Fibroblast of the conjunctiva (primary cell): Measurements from ENCODE around the gene CMC1.
A peak's percentile ranks its signal among the peaks of the same experiment; 100 is the strongest.
"Not testable (repeated sequence)": the region's sequence is repeated elsewhere in the genome, so short reads cannot be mapped to it uniquely, and the experiment has no call there.

Experiments used
- DNase-seq: peaks from one replicate; pipeline ENCODE4 v3.0.0-alpha.2; 2010; ENCODE audit warnings: low read depth

The CMC1 gene

GRCh38 chr3:28241221-28242160 lies at the start of gene CMC1:
Gene CMC1 (plus strand): TSS chr3:28241619. CDS start chr3:28241794, 175 bp downstream.
- peak; percentile 94 for DNase-seq

GRCh38 chr3:28198161-28198560 lies 43.3 kb upstream of the CMC1 start:
- DNase-seq, result no peak

GRCh38 chr3:28198974-28199373 lies 42.4 kb upstream of the CMC1 start:
- DNase-seq, result no peak

DNA sequence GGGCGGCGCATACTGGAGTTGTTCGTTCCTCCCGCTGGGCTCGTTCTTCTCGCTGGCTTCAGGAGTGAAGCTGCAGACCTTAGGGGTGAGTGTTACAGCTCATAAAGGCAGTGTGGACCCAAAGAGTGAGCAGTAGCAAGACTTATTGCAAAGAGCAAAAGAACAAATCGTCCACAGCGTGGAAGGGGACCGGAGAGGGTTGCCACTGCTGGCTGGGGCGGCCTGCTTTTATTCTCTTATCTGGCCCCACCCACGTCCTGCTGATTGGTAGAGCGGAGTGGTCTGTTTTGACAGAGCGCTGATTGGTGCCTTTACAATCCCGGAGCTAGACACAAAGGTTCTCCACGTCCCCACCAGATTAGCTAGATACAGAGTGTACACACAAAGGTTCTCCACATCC lies 41.8 kb upstream of the CMC1 start:
- not testable (repeated sequence) for DNase-seq

DNA sequence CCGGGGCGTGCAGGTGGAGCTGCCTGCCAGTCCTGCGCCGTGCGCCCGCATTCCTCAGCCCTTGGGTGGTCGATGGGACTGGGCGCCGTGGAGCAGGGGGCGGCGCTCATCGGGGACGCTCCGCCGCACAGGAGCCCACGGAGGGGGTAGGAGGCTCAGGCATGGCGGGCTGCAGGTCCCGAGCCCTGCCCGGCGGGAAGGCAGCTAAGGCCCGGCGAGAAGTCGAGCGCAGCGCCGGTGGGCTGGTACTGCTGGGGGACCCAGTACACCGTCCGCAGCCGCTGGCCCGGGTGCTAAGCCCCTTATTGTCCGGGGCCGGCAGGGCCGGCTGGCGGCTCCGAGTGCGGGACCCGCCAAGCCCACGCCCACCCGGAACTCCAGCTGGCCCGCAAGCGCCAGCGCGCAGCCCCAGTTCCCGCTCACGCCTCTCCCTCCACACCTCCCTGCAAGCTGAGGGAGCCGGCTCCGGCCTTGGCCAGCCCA lies 41.0 kb upstream of the CMC1 start:
- DNase-seq, result not testable (repeated sequence)

DNA sequence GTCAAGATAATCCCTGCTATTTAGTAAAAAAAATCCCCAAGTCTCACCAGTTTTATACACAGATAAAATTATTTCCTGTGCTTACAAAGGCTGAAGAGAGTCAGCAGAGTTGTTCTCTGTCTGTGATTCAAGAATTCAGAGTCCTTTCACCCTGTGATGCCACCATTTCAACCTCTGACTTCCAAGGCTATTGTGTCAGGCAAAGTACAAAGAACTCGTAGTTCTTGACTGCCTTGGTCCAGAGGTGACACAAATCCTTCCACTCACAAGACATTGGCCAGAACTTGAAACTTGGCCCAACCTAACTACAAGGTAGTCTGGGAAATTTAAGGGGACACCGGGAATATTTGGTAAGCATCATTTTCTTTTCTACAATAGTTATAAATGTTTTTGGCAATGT lies 34.9 kb upstream of the CMC1 start:
- DNase-seq, result no peak

DNA sequence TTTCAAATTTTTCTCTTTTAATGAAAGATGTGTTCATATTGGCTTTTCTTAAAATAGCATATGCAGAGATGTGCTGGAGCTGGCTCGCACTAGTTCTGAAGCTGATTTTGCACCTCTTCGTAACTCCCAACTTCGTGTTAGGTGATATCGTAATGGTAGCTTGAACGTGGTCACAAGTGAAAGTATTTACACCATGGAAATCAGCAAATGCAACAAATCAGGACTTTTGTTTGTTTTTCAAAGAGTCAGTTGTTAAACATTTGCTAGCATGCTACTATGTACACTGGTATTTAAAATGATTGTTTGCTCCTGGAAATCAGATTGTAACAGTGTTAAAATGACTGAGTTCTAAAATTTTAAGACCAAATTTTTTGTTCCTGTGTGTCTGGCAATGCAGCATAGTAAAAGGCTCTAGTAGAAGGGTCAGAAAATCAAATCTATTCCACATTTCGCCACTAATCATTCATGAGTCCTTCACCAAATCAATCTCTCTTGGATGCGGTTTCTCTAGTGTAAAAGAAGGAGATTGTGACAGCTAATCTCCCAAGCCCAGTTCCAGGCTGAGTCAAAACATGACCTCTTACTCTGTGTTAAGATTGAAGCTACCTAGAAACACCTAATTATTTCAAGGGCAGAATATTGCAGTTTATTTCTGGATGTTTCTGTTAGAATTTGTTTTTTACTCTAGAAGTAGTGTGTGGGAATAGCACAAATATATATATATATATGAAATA lies 34.3 kb upstream of the CMC1 start:
- no peak for DNase-seq

DNA sequence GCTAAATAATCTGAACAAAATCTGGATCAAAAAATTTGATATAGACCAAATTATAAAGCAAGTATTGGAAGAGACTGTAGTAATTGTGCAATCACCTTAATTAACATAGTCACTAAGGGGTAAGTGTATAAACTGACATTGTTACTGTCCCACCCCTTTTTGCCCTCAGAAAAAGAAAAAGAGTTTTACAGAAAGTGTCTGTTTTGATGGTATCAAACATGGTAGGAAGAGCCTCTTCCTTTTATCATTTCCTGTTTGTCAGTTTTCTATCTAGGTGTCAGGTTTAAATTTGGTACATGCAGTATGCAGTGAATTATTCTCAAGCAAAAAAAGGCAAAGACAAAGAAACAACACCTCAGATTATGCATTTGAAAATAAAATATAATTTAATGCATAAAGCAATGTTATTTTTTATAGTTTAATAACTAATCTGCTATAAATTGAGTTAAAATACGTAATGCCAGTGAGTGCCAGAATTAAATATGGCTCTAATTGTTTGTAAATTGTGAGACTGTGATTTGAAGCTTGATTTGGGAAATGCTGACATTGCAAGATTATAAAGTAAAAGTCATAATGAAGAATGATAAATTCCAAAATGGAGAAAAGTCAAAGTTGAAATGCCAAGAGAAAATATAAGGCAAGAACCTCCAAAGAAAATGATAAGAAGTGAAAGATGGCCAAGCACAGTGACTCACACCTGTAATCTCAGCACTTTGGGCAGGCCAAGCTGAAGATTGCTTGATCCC lies 30.3 kb upstream of the CMC1 start:
- no peak for DNase-seq

DNA sequence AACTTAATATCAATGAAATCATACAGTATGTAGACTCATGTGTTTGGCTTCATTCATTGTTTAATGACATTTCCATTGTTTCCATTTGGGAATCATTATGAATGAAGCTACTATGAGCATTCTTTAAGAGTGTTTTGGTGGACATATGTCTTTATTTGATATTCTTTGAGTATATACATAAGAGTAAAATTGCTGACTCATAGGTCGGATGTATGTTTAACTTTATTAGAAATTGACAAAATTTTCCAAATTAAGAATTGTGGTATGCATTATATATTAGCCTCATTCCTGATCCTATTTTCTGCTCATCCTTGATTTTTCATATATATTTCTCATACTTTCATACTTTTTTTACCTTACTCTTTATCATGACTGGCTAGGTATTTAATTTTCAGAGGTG lies 28.7 kb upstream of the CMC1 start:
- DNase-seq, result no peak

GRCh38 chr3:28215407-28215806 lies 26.0 kb upstream of the CMC1 start:
- no peak for DNase-seq

- DNase-seq, result no peak
These were observed 23.1 kb upstream of the CMC1 start for GRCh38 chr3:28218071-28218916.

- no peak for DNase-seq
These were observed 22.6 kb upstream of the CMC1 start for GRCh38 chr3:28218917-28219198.

DNA sequence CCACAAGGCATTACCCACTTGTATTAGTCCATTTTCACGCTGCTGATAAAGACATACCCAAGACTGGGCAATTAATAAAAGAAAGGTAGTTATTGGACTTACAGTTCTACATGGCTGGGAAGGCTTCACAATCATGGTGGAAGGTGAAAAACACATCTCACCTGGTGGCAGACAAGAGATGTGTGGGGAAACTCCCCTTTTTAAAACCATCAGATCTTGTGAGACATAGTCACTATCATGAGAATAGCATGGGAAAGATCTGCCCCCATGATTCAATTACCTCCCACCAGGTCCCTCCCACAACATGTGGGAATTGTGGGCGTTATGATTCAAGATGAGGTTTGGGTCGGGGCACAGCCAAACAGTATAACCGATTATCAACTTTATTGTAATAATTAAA lies 17.0 kb upstream of the CMC1 start:
- no peak for DNase-seq

GRCh38 chr3:28226020-28226419 lies 15.4 kb upstream of the CMC1 start:
- no peak for DNase-seq

DNA sequence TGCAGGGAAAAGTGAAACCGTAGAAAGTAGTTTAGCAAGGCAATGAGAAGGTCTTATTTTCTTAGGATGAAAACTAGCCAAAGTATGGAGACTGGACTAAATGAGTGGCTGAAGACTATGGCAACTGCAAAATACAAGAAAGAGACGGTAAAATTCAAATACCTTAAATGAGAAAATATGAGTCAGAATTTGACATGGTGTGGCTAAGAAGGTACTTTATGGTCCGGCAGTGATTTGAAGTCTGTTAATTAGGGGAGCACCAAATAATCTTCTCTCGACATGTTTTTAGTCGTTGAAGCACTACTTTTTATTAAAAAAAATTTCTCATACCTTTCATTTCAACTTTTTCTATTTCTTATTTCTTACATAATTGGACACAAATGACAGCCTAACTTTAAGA lies 12.8 kb upstream of the CMC1 start:
- no peak for DNase-seq

- no peak for DNase-seq
These were observed 8.8 kb upstream of the CMC1 start for GRCh38 chr3:28232659-28233058.

- DNase-seq, result no peak
These were observed 7.0 kb upstream of the CMC1 start for GRCh38 chr3:28234454-28234853.

DNA sequence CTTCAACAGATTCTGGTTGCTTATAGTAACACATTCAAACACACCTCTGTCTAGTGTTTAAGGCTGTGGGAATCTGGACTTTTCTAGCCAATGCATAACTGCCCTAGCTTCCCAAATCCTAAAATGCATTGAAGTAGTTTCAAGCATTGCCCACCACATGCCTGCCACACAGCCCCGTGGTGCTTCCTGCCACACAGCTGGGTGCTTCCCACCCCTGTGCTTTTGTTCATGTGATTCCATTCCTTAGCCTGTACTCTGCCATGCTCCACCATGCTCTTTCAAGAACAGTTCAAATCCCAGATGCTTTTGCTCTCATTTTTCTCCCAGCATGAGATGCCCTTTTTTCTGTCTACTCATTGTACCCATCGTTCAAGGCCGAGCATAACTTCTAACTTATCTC lies 2.3 kb upstream of the CMC1 start:
- no peak for DNase-seq

DNA sequence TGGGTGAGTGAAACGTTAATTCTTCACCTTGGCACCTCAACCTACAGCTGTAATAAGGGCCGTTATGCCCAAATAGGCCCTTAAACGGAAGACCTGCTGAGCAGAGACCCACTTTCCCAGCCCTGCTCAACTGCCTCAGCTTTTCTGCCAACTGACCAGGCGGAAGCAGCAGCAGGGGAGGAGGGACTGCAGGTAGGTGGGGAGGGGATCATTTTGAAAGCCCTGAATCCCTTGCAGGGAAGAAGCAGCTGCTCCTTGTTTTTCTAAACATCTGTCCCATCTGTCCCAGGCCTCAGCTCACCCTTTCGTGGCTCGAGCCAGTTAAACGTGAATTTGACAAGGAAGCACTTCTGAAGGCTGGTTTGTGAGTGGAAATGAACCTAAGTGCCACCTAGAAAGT lies 978 bp upstream of the CMC1 start:
- DNase-seq, result no peak

DNA sequence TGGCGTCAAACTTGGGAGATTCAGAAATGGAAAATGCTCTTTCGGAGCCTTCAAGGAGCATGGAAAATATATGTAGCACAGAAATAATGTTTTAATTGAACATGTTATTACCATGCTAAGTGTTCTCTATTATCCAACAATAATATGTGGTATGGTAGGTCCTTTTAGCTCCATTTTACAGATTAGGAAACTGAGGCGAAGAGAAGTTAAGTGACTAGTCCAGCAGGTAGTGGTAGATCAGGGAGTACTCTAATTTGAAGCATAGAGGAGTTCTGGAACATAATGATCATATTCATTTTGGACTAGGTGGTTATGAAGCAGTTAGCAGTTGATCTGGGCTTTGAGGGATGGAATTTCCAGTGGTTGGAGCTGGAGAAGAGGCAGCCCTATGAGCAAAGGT lies 1.1 kb downstream of the CMC1 start:
- DNase-seq, result no peak

DNA sequence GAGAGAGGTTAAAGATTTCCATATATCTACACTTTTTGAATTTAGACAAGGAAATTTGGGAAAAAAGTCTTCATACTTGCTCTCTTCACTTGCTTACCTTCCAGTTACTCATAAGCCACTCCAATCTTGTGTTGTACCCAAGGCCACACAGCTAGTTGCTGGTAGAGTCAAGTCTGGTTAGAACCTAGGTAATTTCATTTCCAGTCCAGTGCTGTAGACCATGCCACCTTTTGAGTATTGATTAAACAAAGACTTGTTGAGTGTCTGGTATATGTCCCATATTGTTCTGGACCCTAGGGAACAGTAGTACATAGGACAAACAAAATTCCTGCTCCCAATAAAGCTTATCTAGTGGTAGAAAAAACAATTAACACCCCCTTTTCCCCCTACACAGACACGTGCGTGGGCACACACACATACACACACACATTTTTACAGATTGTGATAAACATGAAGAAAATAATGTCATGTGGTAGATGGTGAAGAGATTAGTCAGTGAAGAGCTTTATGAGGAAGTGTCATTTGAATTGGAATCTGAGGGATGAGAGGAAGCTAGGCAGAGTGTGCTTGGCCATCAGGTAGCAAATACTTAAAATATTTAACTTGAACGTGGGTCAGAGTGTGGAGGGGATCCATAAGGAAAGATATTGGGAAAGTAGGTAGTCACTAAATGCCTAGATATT lies 2.1 kb downstream of the CMC1 start:
- DNase-seq, result no peak
